Trophoblast cell (in vitro differentiated cells and primary cell): ENCODE measurements around the gene PBX4.

Source experiments
- DNase-seq, 2 donors: peaks; one replicate each; pipeline ENCODE4 v3.0.0-alpha.2; 2016
- H2AFZ ChIP-seq: 2 replicates; pipeline ENCODE4 v1.6.1; 2013; ENCODE audit warnings: low read length, moderate library complexity, mild to moderate bottlenecking; ENCODE audit not compliant: insufficient read depth, poor library complexity
- H2AK5ac ChIP-seq: 2 replicates; pipeline ENCODE4 v1.6.1; 2013; ENCODE audit warnings: mild to moderate bottlenecking, low read length
- H2BK120ac ChIP-seq: 2 replicates; pipeline ENCODE4 v1.6.1; 2013; ENCODE audit warnings: low read length, mild to moderate bottlenecking, moderate library complexity; ENCODE audit not compliant: insufficient read depth, poor library complexity
- H2BK12ac ChIP-seq: 2 replicates; pipeline ENCODE4 v1.6.1; 2013; ENCODE audit warnings: mild to moderate bottlenecking, low read length, moderate library complexity
- H2BK5ac ChIP-seq: 2 replicates; pipeline ENCODE4 v1.6.1; 2013; ENCODE audit warnings: low read length, low read depth, moderate library complexity, mild to moderate bottlenecking; ENCODE audit not compliant: poor library complexity
- H3K14ac ChIP-seq: 2 replicates; pipeline ENCODE4 v1.6.1; 2013; ENCODE audit warnings: mild to moderate bottlenecking, low read length
- H3K18ac ChIP-seq: 2 replicates; pipeline ENCODE4 v1.6.1; 2013; ENCODE audit warnings: mild to moderate bottlenecking, low read length
- H3K23ac ChIP-seq: 2 replicates; pipeline ENCODE4 v1.6.1; 2013; ENCODE audit warnings: low read length
- H3K27ac ChIP-seq: 2 replicates; pipeline ENCODE4 v1.5.1; 2013; ENCODE audit warnings: low read depth, mild to moderate bottlenecking, inconsistent platforms, low read length, moderate library complexity
- H3K27me3 ChIP-seq: 2 replicates; pipeline ENCODE4 v1.6.1; 2013; ENCODE audit warnings: inconsistent platforms, mild to moderate bottlenecking, low read length, moderate library complexity; ENCODE audit not compliant: insufficient read depth
- H3K36me3 ChIP-seq, 2 experiments: 1 replicate in 1 of 2; 2 replicates in 1 of 2; pipeline ENCODE4 v1.6.1; 2013; ENCODE audit warnings: low read length in 2 of 2, mild to moderate bottlenecking in 2 of 2, moderate library complexity in 1 of 2; ENCODE audit not compliant: insufficient read depth in 2 of 2, control insufficient read depth in 1 of 2
- H3K4ac ChIP-seq: 2 replicates; pipeline ENCODE4 v1.6.1; 2013; ENCODE audit warnings: low read depth, mild to moderate bottlenecking, low read length, moderate library complexity
- H3K4me1 ChIP-seq, 2 experiments: 1 replicate in 1 of 2; 2 replicates in 1 of 2; pipeline ENCODE4 v1.6.1; 2013; ENCODE audit warnings: low read length in 2 of 2, mild to moderate bottlenecking in 2 of 2, moderate library complexity in 1 of 2; ENCODE audit not compliant: insufficient read depth in 2 of 2, control insufficient read depth in 1 of 2
- H3K4me2 ChIP-seq: 2 replicates; pipeline ENCODE4 v1.6.1; 2013; ENCODE audit warnings: inconsistent platforms, mild to moderate bottlenecking, low read length, moderate library complexity
- H3K4me3 ChIP-seq: 2 replicates; pipeline ENCODE4 v1.5.1; 2013; ENCODE audit warnings: mild to moderate bottlenecking, low read depth, low read length, inconsistent platforms
- H3K79me1 ChIP-seq: one replicate; pipeline ENCODE4 v1.6.1; 2013; ENCODE audit warnings: low read length
- H3K79me2 ChIP-seq: 2 replicates; pipeline ENCODE4 v1.6.1; 2013; ENCODE audit warnings: low read length, mild to moderate bottlenecking; ENCODE audit not compliant: control insufficient read depth, insufficient read depth, poor library complexity
- H3K9ac ChIP-seq: 2 replicates; pipeline ENCODE4 v1.6.1; 2013; ENCODE audit warnings: mild to moderate bottlenecking, low read length
- H3K9me3 ChIP-seq: 2 replicates; pipeline ENCODE4 v1.6.1; 2013; ENCODE audit warnings: low read depth, mild to moderate bottlenecking, control low read depth, inconsistent platforms, low read length; ENCODE audit not compliant: insufficient read depth
- H4K12ac ChIP-seq: 2 replicates; pipeline ENCODE4 v1.6.1; 2013; ENCODE audit warnings: low read depth, mild to moderate bottlenecking, low read length, moderate library complexity
- H4K8ac ChIP-seq: 2 replicates; pipeline ENCODE4 v1.6.1; 2013; ENCODE audit warnings: low read depth, mild to moderate bottlenecking, low read length, moderate library complexity
- H4K91ac ChIP-seq: one replicate; pipeline ENCODE4 v1.6.1; 2013; ENCODE audit warnings: low read depth, mild to moderate bottlenecking, low read length, moderate library complexity
- WGBS: extraction: QIAGEN DNeasy Blood & Tissue Kit; methylation state at CpG from one replicate; pipeline ENCODE4 v1.1.7; 2013; ENCODE audit warnings: missing lambda C conversion rate; ENCODE audit not compliant: insufficient read length, insufficient coverage; ENCODE audit errors: extremely low coverage; 5-methylcytosine and 5-hydroxymethylcytosine counted together

Gene PBX4

DNA sequence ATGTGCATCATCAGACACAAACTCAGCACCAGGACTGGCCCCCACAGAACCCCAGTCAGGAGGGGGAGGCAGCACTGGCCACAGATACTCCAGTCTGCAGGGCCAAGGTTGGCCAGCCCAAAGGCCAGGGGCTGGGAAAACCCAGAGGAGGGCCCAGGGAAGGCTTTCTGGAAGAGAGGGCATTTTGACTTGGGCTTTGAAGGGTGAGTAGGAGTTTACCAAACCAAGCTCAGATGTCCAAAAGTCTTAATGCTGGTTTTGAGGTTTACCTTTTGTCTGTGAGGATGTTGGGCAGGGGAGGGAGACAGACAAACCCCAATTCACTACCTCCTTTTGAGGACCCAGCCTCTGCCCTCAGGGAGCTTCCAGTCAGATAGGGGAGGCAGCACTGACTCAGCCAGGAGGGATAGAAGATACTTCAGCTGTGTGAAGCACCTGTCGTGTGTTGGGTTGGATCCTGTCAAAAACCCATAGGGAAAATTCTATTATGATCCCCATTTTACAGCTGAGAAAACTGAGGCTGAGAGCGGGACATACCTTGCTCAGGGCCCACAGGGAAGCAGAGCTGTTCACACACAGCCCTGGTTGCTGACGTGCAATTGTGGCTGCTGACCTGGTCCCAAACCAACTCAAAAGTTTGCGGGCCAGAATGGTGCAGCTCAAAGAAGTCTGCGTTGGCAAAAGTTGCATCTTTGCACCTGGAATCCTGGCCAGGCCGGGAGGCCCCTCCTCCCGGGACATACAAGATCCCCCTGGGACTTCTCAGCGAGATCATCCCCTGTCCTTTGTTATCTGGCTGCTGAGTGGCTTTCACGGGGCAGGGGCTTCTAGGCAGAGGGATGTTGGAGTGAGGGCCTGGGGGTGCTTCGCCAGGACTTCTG is 67.3 kb downstream of the PBX4 start:
- Histone ChIP-seq H3K9me3 (peaks cover 4% of the 10 kb centered on the region), H2AFZ (no peak overlapping the region), H3K14ac (no peak overlapping the region)

DNA sequence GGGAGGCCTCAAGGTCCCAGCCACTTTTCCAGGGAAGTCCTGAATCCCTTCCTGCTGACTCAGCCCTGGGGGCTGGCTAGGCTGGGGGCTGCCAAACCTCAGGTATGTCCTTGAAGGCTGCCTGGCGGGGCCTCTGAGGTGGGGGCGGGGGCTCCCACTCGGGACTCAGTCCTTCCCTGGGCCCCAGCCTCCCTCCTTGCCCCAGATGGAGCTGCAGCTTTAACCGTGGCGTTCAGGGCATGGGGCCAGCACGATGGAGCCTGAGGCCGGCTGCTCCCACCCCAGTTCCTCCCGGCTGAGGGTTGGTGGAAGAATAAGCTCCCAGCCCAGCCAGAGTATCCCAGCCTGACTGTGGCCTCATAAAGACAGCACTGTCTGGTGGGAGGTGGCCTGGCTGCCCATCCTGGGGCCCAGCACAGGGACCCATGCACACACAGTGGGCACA is 68.0 kb downstream of the PBX4 start:
- no peak overlapping the region for H4K12ac ChIP-seq
- no peak overlapping the region for H3K4ac ChIP-seq
- H2AK5ac ChIP-seq = no peak overlapping the region
- no peaks in the 10 kb centered on the region for H3K27me3 ChIP-seq
- H3K79me1 ChIP-seq = no peaks in the 10 kb centered on the region
- no peak overlapping the region for H2AFZ ChIP-seq
- H3K23ac ChIP-seq = no peak overlapping the region
- H3K9me3 ChIP-seq = peaks cover 5% of the 10 kb centered on the region
- H3K36me3 ChIP-seq = no peaks in the 10 kb centered on the region
- H3K27ac ChIP-seq = no peak overlapping the region
- H3K4me1 ChIP-seq = peaks cover 6 to 10% of the 10 kb centered on the region in 2 experiments
- H4K8ac ChIP-seq = peak overlapping the region; percentile 11
- H3K4me2 ChIP-seq = no peak overlapping the region
- H4K91ac ChIP-seq = no peak overlapping the region
- DNase-seq = no peak
- no peak overlapping the region for H3K4me3 ChIP-seq
- no peak overlapping the region for H3K9ac ChIP-seq
- no CpG with 5 or more reads among the region's 8 CpGs for WGBS
- H3K18ac ChIP-seq = no peak overlapping the region
- H3K79me2 ChIP-seq = no peaks in the 10 kb centered on the region
- no peak overlapping the region for H2BK120ac ChIP-seq
- no peak overlapping the region for H3K14ac ChIP-seq
- H2BK12ac ChIP-seq = no peak overlapping the region
- no peak overlapping the region for H2BK5ac ChIP-seq

More for the DNA sequence above, 67.3 kb downstream of the PBX4 start:
- Histone ChIP-seq H3K9ac (no peak overlapping the region), H3K27ac (no peak overlapping the region), H4K12ac (no peak overlapping the region), H3K4me3 (no peak overlapping the region), H2BK12ac (no peak overlapping the region), H4K8ac (no peak overlapping the region), H4K91ac (no peak overlapping the region), H3K36me3 (no peaks in the 10 kb centered on the region), H3K79me2 (no peaks in the 10 kb centered on the region), H3K79me1 (no peaks in the 10 kb centered on the region), H3K27me3 (no peaks in the 10 kb centered on the region), H3K4me2 (no peak overlapping the region), H3K23ac (no peak overlapping the region), H2BK120ac (no peak overlapping the region), H3K18ac (no peak overlapping the region), H3K4ac (no peak overlapping the region), H2BK5ac (no peak overlapping the region), H2AK5ac (no peak overlapping the region), H3K4me1 (peaks cover 6 to 10% of the 10 kb centered on the region in 2 experiments)
- no CpG with 5 or more reads among the region's 10 CpGs for WGBS
- DNase-seq = no peak

- Histone ChIP-seq H3K27me3 (no peaks in the 10 kb centered on the region), H3K23ac (no peak overlapping the region), H3K18ac (no peak overlapping the region), H3K4me1 (peaks cover 6 to 10% of the 10 kb centered on the region in 2 experiments), H4K91ac (no peak overlapping the region), H3K9ac (no peak overlapping the region), H4K12ac (no peak overlapping the region), H2BK5ac (no peak overlapping the region), H3K9me3 (peaks cover 5% of the 10 kb centered on the region), H2BK120ac (no peak overlapping the region), H3K4me2 (no peak overlapping the region), H3K4me3 (no peak overlapping the region), H3K27ac (no peak overlapping the region), H3K14ac (no peak overlapping the region), H3K79me2 (no peaks in the 10 kb centered on the region), H3K79me1 (no peaks in the 10 kb centered on the region), H2AFZ (no peak overlapping the region), H3K36me3 (peaks cover 0 to 1% of the 10 kb centered on the region in 2 experiments), H4K8ac (no peak overlapping the region), H2AK5ac (no peak overlapping the region), H3K4ac (no peak overlapping the region), H2BK12ac (no peak overlapping the region)
- no CpG with 5 or more reads among the region's 23 CpGs for WGBS
- DNase-seq = no peak
Measured at GRCh38 chr19:19549804-19550464, 68.6 kb downstream of the PBX4 start.

DNA sequence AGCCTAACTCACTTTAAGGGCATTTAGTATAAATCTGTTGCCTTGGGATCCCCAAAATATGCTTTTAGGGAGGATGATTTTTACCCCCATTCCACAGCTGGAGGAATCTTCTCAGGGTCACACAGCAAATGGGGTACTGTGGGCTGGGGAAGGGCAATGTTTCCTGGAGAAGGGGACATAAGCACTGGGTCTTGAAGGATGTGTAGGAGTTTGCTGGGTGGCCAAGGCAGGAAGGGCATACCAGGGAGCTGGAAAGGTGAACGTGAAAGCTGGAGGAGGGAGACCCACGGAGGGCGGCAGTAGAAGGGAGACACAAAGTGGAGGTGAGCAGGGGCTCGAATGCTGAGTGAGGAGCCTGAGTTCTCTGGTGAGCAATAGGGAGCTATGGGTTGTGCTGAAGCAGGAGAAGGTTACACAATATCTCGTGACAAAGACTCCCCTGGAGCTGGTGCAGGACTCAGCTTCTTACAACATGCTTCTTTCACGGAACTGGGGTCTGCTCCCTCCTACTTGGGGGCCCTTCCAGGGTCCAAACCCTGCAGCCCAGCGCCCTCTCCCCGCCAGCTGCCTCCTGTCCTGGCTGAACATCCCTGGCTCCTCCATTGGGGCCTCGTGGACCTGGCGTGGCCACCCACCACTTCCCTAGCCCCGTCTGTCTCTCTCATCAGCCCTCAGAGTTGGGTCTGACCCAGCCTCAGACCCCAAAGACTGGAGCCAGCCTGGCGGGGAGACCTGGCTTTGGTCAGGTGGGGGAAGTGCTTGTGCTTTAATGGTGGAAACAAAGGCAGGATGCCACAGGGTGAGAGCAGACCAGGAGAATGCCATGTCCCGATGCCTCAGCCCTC is 69.3 kb downstream of the PBX4 start:
- H2BK120ac ChIP-seq = no peak overlapping the region
- no CpG with 5 or more reads among the region's 13 CpGs for WGBS
- peaks cover 6 to 10% of the 10 kb centered on the region in 2 experiments for H3K4me1 ChIP-seq
- H3K27ac ChIP-seq = no peak overlapping the region
- no peak overlapping the region for H4K8ac ChIP-seq
- no peak overlapping the region for H3K4ac ChIP-seq
- no peak overlapping the region for H2AK5ac ChIP-seq
- no peak overlapping the region for H2AFZ ChIP-seq
- H4K91ac ChIP-seq = no peak overlapping the region
- H3K79me2 ChIP-seq = no peaks in the 10 kb centered on the region
- no peak overlapping the region for H3K18ac ChIP-seq
- no peak overlapping the region for H3K4me3 ChIP-seq
- peaks cover 5% of the 10 kb centered on the region for H3K9me3 ChIP-seq
- H3K14ac ChIP-seq = no peak overlapping the region
- no peak overlapping the region for H3K4me2 ChIP-seq
- no peaks in the 10 kb centered on the region for H3K27me3 ChIP-seq
- no peaks in the 10 kb centered on the region for H3K79me1 ChIP-seq
- no peak for DNase-seq
- peaks cover 1 to 3% of the 10 kb centered on the region in 2 experiments for H3K36me3 ChIP-seq
- no peak overlapping the region for H3K23ac ChIP-seq
- no peak overlapping the region for H2BK12ac ChIP-seq
- H4K12ac ChIP-seq = no peak overlapping the region
- H3K9ac ChIP-seq = no peak overlapping the region
- H2BK5ac ChIP-seq = no peak overlapping the region
